NB4 (cell line): ENCODE results near the gene UNC13B.

Experiments
- MYC ChIP-seq: IDR thresholded peaks from 2 replicates; pipeline ENCODE4 v1.6.1; 2011; ENCODE audit warnings: low read depth, low read length
- POLR2A ChIP-seq: IDR thresholded peaks from 2 replicates; pipeline ENCODE4 v1.6.1; 2011; ENCODE audit warnings: mild to moderate bottlenecking; ENCODE audit not compliant: insufficient read length; ENCODE audit errors: extremely low read depth
- TF ChIP-seq, protein P1 (sequence below): IDR thresholded peaks from one replicate; pipeline ENCODE4 v1.5.1; 2012; ENCODE audit warnings: low read depth, low read length

GRCh38 chr9:35366627-35367026, 204.8 kb downstream of the UNC13B start:
- TF ChIP-seq POLR2A: no peak
- TF ChIP-seq, protein P1, sequence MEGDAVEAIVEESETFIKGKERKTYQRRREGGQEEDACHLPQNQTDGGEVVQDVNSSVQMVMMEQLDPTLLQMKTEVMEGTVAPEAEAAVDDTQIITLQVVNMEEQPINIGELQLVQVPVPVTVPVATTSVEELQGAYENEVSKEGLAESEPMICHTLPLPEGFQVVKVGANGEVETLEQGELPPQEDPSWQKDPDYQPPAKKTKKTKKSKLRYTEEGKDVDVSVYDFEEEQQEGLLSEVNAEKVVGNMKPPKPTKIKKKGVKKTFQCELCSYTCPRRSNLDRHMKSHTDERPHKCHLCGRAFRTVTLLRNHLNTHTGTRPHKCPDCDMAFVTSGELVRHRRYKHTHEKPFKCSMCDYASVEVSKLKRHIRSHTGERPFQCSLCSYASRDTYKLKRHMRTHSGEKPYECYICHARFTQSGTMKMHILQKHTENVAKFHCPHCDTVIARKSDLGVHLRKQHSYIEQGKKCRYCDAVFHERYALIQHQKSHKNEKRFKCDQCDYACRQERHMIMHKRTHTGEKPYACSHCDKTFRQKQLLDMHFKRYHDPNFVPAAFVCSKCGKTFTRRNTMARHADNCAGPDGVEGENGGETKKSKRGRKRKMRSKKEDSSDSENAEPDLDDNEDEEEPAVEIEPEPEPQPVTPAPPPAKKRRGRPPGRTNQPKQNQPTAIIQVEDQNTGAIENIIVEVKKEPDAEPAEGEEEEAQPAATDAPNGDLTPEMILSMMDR: no peak
- TF ChIP-seq MYC: no peak
